Activated CD8-positive, alpha-beta memory T cell treated with anti-CD3 and anti-CD28 coated beads for 48 hours (primary cell): ENCODE data around the gene FRAT1.
A peak's percentile ranks its signal among the peaks of the same experiment; 100 is the strongest.
"Not testable (repeated sequence)": the region's sequence is repeated elsewhere in the genome, so short reads cannot be mapped to it uniquely, and the experiment has no call there.

Experiments used
- DNase-seq, 3 experiments: peaks; one replicate each; pipeline ENCODE4 v3.0.0-alpha.2; 2020; ENCODE audit warnings: low read depth in 2 of 3, low spot score in 2 of 3

The FRAT1 gene

DNA sequence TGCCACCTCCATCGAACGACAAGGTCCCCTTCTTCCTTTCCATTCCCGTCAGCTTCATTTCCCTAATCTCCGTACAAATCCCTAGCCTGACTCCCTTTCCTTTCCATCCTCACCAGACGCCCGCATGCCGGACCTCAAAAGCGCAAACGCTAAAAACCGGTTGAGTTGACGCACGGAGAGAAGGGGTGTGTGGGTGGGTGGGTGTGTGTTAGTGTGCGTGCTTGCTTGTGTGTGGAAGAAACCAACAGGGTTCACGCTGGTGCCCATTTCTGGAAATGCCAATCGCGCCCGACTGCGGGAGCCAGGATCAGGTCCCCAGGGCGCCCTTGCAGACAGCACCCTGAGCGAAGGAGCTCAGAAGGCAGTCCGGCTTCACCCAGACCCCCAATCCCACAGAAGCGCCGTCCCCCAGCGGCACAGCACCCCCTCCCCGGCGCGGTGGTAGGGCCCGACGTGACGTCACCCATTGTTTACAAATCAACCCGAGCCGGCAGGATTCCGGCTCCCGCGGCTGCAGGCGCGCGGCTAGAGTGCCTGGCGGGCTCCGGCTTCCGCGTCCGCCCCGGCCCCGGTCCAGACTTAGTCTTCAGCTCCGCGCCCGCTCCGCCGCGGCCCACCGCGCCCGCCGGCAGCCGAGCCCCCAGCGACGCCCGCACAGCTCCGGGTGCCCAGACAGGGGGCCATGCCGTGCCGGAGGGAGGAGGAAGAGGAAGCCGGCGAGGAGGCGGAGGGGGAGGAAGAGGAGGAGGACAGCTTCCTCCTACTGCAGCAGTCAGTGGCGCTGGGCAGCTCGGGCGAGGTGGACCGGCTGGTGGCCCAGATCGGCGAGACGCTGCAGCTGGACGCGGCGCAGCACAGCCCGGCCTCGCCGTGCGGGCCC, at the start of gene FRAT1:
FRAT1 (plus strand) TSS at position 500 of the 880 bp plus-strand sequence; CDS start at position 683, 183 bp downstream.
- DNase-seq = peak; percentile 71 to 96 (median 76)

DNA sequence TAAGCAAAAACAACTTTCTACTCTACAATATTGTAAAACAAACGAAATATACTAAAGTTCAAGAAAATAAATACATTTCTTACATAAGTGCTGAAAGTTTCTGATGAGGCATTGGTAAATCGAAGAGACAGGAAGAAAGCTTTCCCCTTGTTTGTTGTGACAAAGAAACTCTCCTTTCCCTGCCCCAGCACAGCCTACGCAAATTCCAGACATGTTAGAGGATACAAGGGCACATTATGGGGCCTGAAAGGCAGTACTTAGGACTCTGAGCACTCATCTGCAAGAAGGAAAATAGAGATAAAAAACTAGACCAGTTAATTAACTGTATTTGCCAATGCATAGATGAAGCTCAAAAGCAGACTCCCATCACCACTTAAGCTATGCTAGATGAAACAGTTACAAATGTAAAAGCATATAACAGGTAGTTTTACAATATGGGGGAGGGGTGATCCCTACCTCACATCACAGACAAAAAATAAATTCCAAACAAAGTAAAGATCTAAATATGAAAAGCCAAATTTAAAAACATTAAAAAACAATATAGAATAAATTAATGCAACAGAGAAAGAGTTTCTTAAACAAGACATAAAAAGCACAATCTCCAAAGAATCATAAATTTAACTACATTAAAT, 48.4 kb upstream of the FRAT1 start:
- no peak for DNase-seq

DNA sequence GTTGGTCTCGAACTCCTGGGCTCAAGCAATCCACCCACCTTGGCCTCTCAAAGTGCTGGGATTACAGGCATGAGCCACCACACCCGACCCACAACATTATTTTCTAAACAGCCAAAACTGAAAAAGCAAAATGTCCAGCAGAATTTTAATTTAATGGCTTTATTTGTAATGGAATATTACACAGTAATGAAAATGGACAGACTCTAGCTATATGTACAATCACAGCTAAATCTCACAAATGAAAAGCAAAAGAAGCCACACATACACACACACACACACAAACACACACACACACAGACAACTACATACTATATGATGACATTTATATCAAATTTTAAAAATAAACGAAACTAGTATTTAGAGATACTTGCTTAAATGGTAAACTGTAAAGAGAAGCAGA, 45.4 kb upstream of the FRAT1 start:
- no peak for DNase-seq

DNA sequence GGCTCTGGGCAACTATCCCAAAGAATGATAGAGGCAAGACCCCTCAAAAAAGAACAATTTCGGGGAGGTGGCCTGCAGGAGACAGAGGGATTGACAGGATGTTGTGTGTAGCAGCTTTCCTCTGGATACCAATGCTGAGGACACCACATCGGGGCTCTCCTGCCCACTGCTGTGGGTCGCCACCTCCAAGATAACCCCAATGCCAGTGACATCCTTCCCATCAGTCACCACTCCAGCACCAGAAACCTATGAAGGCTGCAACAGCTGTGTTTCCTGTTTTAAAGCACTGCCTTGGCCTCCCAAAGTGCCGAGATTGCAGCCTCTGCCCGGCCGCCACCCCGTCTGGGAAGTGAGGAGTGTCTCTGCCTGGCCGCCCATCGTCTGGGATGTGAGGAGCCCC, 44.2 kb upstream of the FRAT1 start:
- no peak for DNase-seq

DNA sequence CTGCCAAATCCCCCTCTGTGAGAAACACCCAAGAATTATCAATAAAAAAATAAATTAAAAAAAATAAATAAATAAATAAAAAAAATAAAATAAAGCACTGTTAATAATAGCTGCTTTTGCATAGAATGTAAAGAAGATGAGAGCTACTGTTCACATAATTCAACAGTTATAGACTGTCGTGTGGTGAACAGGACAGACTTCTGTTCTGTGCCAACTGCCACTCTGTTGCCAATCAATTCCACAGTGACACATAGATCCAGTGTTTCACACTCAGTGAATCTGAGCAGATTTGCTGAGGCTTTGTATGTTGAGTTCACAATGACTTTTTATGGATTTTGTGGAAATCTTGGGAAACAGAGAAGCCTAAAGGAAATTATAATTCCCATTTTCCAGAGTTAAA, 41.5 kb upstream of the FRAT1 start:
- DNase-seq = no peak

GRCh38 chr10:97278491-97278989, 40.5 kb upstream of the FRAT1 start:
- DNase-seq = no peak

DNA sequence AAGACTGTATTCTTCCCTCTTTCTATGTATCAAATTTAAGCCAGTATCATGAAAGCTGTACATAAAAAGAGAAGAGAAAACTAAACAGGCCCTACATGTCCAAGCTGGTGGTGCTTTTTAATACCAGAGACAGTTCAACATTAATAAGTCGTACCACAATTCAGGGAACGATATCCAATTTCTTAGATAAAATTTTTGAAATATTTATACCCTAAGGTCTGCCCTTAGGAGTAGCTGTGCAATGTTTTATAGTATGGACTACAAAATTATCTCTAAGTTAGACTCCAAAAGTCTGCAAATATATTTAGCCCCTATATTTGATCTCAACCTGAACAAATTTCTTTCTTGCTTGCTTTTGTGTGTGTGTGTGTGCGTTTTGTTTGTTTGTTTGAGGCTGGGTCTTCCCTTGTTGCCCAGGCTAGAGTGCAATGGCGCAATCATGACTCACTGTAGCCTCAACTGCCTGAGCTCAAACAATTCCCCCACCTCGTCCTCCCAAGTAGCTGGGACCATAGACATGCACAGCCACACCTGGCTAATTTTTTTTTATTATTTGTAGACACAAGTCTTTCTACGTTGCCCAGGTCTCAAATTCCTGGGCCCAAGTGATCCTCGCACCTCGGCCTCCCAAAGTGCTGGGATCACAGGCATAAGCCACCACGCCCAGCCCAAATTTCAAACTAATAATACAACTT, 39.8 kb upstream of the FRAT1 start:
- no peak for DNase-seq

DNA sequence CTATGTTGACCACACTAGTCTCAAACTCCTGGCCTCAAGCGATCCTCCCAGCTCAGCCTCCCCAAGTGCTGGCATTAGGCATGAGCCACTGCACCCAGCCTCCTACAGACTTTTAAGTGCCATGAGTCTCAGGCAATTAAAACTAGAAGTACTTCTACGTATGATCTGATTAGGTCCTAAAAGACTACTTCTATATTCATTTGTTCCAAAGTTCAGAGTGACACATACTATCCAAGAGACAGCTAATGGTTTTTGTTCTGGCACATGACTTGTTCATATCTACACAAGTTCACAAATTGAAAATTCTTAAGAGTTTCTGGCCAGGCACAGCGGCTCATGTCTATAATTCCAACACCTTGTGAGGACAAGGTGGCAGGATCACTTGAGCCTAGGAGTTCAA, 38.3 kb upstream of the FRAT1 start:
- no peak for DNase-seq

GRCh38 chr10:97290076-97290475, 29.0 kb upstream of the FRAT1 start:
- DNase-seq = not testable (repeated sequence)

DNA sequence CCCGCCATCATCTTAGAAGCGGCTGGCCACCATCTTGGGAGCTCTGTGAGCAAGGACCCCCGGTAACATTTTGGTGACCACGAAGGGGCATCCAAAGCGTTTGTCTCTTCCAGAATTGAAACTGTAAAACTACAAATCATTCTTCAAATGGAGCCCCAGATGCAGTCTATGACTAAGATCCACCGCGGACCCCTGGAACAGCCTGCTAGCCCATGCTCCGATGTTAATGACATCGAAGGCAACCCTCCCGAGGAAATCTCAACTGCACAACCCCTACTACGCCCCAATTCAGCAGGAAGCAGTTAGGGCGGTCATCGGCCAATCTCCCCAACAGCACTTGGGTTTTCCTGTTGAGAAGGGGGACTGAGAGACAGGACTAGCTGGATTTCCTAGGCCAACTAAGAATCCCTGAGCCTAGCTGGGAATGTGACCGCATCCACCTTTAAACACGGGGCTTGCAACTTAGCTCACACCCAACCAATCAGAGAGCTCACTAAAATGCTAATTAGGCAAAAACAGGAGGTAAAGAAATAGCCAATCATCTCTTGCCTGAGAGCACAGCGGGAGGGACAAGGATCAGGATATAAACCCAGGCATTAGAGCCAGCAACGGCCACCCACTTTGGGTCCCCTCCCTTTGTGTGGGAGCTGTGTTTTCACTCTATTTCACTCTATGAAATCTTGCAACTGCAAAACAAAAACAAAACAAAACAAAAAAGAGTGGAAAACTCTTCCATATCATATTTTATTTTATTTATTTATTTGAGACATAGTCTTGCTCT, 28.3 kb upstream of the FRAT1 start:
- DNase-seq = not testable (repeated sequence)

DNA sequence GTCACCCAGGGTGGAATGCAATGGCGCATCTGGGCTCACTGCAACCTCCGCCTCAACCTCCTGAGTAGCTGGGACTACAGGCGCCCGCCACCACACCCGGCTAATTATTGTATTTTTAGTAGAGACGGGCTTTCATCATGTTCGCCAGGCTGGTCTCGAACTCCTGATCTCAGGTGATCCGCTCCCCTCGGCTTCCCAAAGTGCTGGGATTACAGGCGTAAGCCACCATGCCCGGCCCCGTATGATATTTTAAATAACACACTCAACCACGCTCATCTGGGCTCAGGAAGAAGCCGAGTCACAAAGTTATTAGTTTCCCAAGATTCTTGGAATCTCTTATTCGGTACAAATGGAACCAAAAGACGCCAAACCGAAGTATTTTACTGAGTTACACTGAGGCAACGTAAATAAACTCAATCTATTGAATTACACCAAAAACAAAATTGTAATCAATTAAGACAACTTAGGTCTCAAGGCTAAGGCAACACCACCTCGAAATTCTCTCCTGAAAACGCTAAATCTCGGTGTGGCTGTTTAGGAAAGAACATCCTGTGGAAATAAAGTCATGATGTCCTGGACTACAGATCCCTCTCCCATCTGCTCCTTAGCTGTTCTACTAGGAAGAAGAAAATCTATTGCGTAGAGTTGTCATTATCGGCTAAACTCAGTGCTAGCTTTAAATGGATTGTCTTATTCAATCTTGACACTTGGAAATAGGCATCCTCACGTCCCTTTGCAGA, 27.5 kb upstream of the FRAT1 start:
- DNase-seq = no peak

GRCh38 chr10:97292097-97292861, 26.8 kb upstream of the FRAT1 start, which contains the start of gene ARHGAP19:
Gene ARHGAP19, minus strand, starts transcription at chr10:97292637. Its CDS starts 10 bp downstream, at chr10:97292627.
- peak; percentile 57 to 78 (median 77) for DNase-seq

- DNase-seq = no peak
Observed at GRCh38 chr10:97292862-97293198, 26.2 kb upstream of the FRAT1 start.

GRCh38 chr10:97297556-97298222, 21.4 kb upstream of the FRAT1 start:
- DNase-seq = no peak

DNA sequence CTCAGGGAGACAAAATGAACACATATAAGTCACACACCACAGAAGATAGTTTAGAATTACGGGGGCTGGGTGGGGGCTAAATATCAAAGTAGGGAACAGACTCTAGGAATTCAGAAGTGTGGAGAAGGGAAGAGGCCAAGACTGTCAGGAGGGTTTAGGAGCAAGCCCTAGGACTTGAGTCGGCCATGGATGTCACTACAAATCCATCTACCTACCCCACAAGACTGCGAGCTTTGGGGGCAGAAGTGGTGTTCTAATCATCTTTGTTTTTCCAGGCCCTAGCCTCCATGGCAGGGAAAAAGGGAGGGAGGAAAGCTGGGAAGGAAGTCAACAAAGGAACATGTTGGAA, 20.9 kb upstream of the FRAT1 start:
- no peak for DNase-seq

GRCh38 chr10:97300980-97301379, 18.1 kb upstream of the FRAT1 start:
- no peak for DNase-seq

- DNase-seq = no peak
Observed at GRCh38 chr10:97302088-97302791, 16.8 kb upstream of the FRAT1 start.

GRCh38 chr10:97307441-97307840, 11.6 kb upstream of the FRAT1 start:
- DNase-seq = no peak
